Loucy (cell line): ENCODE results near the gene MRPS27.

ENCODE experiments used
- H2AFZ ChIP-seq: fragments of 200-600 bp; sonication (generic); 2 replicates; pipeline ENCODE4 v1.6.0; 2016; ENCODE audit warnings: antibody characterized with exemption, mild to moderate bottlenecking, low read length, moderate library complexity
- H3F3A ChIP-seq: fragments of 200-600 bp; 2 replicates; pipeline ENCODE4 v1.6.0; 2016; ENCODE audit warnings: antibody characterized with exemption, low read depth, mild to moderate bottlenecking
- H3K27me3 ChIP-seq: fragments of 200-600 bp; sonication (generic); 2 replicates; pipeline ENCODE4 v1.6.1; 2014; ENCODE audit warnings: low read length, mild to moderate bottlenecking; ENCODE audit not compliant: insufficient read depth, poor library complexity, severe bottlenecking
- H3K36me3 ChIP-seq: fragments of 200-600 bp; sonication (generic); 2 replicates; pipeline ENCODE4 v1.6.1; 2016; ENCODE audit warnings: low read length; ENCODE audit not compliant: insufficient read depth
- H3K4me1 ChIP-seq: fragments of 200-600 bp; sonication (generic); 2 replicates; pipeline ENCODE4 v1.5.1; 2014; ENCODE audit warnings: low read length, mild to moderate bottlenecking; ENCODE audit not compliant: insufficient read depth, poor library complexity, severe bottlenecking
- H3K4me2 ChIP-seq: fragments of 200-600 bp; sonication (generic); 2 replicates; pipeline ENCODE4 v1.6.0; 2014; ENCODE audit warnings: antibody characterized with exemption, low read length, low read depth, mild to moderate bottlenecking; ENCODE audit not compliant: poor library complexity, severe bottlenecking
- H3K4me3 ChIP-seq: fragments of 200-600 bp; sonication (generic); 2 replicates; pipeline ENCODE4 v1.5.1; 2014; ENCODE audit warnings: low read length, mild to moderate bottlenecking, mixed read lengths; ENCODE audit not compliant: poor library complexity, severe bottlenecking
- H3K79me2 ChIP-seq: fragments of 200-600 bp; sonication (generic); 2 replicates; pipeline ENCODE4 v1.6.1; 2014; ENCODE audit warnings: low read length; ENCODE audit not compliant: insufficient read depth
- H3K9ac ChIP-seq: fragments of 200-600 bp; sonication (generic); 2 replicates; pipeline ENCODE4 v1.6.0; 2014; ENCODE audit warnings: mild to moderate bottlenecking, low read depth, low read length, moderate library complexity; ENCODE audit not compliant: poor library complexity, severe bottlenecking
- H3K9me2 ChIP-seq: fragments of 200-600 bp; sonication (generic); replicated peaks from 2 replicates; pipeline ENCODE4 v1.6.1; 2016; ENCODE audit warnings: low read depth, low read length, mixed read lengths
- H3K9me3 ChIP-seq: fragments of 200-600 bp; sonication (generic); 2 replicates; pipeline ENCODE4 v1.6.1; 2014; ENCODE audit warnings: mild to moderate bottlenecking, antibody characterized with exemption, low read length, low read depth; ENCODE audit not compliant: insufficient read depth
- H4K20me1 ChIP-seq: fragments of 200-600 bp; sonication (generic); 2 replicates; pipeline ENCODE4 v1.6.0; 2014; ENCODE audit warnings: antibody characterized with exemption, low read length, mild to moderate bottlenecking; ENCODE audit not compliant: insufficient read depth, poor library complexity, severe bottlenecking
- EZH2phosphoT487 ChIP-seq: fragments of 200-600 bp; IDR thresholded peaks from 2 replicates; pipeline ENCODE4 v1.6.1; 2018; ENCODE audit warnings: antibody characterized with exemption, mild to moderate bottlenecking, moderate library complexity, borderline replicate concordance
- TF ChIP-seq, protein P1 (sequence below): fragments of 200-600 bp; sonication (generic); conservative IDR thresholded peaks from 2 replicates; pipeline ENCODE4 v1.5.1; 2014; ENCODE audit warnings: mild to moderate bottlenecking, antibody characterized with exemption, low read length

The MRPS27 gene

DNA sequence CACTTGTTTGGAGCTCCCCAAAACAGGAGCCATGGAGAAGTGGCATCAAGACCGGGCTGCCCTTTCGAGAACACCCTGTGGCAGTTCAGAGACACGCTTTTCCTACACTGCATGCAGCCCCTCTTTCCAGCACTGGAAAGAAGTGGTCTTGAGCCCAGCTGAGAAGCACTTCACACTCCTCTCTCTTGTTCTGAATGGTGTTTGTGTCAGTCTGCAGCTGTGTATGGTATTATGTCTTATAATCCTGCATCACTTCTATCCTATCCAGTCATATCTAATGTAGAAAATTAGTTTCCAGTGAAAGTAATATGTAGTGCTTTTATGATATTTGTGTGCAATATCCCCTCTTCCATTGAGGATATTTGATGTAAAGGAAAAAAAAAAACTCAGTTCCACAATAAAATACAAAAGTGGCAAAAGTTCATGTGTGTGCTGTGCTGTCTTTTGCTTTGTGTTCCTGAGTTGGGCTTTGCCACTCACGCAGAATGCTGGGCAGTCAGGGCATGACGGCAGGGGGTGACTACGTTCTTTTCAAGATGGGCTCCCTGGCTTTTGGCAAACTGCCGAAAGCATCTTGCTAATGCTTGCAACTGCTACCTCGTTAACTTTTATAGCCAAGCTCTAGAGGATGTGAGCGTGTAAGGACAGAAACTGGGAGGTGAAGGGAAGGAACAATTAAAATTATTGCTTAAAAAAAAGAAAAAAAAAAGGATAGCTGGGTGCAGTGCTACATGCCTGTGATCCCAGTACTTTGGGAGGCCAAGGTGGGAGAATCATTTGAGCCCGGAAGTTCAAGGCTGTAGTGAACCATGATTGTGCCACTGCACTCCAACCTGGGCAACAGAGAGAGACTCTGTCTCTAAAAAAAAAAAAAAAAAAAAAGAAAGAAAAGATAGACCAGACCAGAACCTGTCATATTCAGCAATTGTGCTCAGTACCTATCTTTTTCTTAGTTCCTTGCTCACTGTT is 110.6 kb downstream of the MRPS27 start:
- Histone ChIP-seq H3K4me2 (peak overlapping the region; percentile 59), H3K36me3 (no peaks in the 10 kb centered on the region), H3K4me1 (peaks cover 23% of the 10 kb centered on the region), H3K9ac (peak overlapping the region; percentile 45), H3K4me3 (peak overlapping the region; percentile 43), H4K20me1 (no peaks in the 10 kb centered on the region), H3K9me3 (no peaks in the 10 kb centered on the region), H3F3A (no peaks in the 10 kb centered on the region), H3K79me2 (no peaks in the 10 kb centered on the region), H2AFZ (peak overlapping the region; percentile 65), H3K27me3 (no peaks in the 10 kb centered on the region), H3K9me2 (no peaks in the 10 kb centered on the region)
- no peak for TF ChIP-seq EZH2phosphoT487
- TF ChIP-seq, protein P1, sequence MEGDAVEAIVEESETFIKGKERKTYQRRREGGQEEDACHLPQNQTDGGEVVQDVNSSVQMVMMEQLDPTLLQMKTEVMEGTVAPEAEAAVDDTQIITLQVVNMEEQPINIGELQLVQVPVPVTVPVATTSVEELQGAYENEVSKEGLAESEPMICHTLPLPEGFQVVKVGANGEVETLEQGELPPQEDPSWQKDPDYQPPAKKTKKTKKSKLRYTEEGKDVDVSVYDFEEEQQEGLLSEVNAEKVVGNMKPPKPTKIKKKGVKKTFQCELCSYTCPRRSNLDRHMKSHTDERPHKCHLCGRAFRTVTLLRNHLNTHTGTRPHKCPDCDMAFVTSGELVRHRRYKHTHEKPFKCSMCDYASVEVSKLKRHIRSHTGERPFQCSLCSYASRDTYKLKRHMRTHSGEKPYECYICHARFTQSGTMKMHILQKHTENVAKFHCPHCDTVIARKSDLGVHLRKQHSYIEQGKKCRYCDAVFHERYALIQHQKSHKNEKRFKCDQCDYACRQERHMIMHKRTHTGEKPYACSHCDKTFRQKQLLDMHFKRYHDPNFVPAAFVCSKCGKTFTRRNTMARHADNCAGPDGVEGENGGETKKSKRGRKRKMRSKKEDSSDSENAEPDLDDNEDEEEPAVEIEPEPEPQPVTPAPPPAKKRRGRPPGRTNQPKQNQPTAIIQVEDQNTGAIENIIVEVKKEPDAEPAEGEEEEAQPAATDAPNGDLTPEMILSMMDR = peak; percentile 57

DNA sequence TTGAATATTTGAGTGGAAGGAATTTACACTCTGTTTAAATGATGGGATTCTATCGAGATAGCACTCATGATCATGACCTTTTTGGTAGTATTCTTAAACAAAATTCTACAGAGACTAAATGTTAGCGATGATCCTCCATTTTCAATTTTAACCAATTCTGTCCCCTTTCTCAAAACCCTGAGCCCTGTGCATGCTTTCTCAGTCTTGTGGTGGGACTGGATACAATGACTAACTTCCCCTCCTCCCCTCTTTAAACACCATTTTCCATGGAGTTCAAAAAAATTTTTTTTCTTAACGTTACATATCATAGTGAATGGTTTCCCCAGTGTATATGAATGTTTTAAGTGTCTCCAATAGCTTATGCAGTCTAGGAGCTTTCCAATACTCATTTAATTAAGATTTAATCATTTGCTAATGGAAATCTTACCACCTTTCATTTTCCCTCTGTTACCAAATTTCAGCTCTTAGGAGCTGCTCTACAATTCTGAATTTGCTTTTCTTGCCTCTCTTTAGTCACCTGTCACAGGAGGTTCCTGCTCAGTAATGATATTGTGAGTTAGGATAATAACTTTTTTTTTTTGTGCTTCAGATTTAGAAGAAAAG is 111.6 kb downstream of the MRPS27 start:
- no peaks in the 10 kb centered on the region for H3K79me2 ChIP-seq
- TF ChIP-seq, protein P1 = no peak
- no peak overlapping the region for H3K4me2 ChIP-seq
- H3K9me3 ChIP-seq = no peaks in the 10 kb centered on the region
- no peaks in the 10 kb centered on the region for H3F3A ChIP-seq
- H3K27me3 ChIP-seq = no peaks in the 10 kb centered on the region
- no peaks in the 10 kb centered on the region for H4K20me1 ChIP-seq
- H3K4me1 ChIP-seq = peaks cover 23% of the 10 kb centered on the region
- H3K9ac ChIP-seq = no peak overlapping the region
- no peaks in the 10 kb centered on the region for H3K36me3 ChIP-seq
- H2AFZ ChIP-seq = peak overlapping the region; percentile 65; the same call in 1 of the 2 replicates
- H3K9me2 ChIP-seq = no peaks in the 10 kb centered on the region
- no peak overlapping the region for H3K4me3 ChIP-seq

DNA sequence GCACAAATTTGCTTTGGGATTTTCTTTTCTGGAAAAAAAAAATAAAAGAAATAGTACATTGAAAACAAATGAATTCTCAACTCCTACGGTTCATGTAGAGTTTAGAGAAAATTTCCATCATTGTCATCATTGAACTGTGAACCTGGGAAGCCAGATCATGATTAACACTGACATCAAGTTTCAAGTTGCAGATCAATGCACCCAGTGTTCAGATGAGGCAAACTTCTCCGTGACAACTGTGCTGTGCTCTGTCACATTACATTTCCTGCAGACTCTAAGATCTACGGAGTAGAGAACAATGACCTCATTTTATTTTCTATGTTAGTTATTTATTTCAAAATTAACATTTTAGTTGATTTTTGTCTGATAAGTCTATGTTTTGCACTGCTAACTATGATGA is 113.0 kb downstream of the MRPS27 start:
- Histone ChIP-seq H4K20me1 (no peaks in the 10 kb centered on the region), H3K4me3 (no peak overlapping the region), H3K9me2 (no peaks in the 10 kb centered on the region), H3K79me2 (no peaks in the 10 kb centered on the region), H3K9me3 (no peaks in the 10 kb centered on the region), H2AFZ (no peak overlapping the region), H3K4me2 (no peak overlapping the region), H3K36me3 (no peaks in the 10 kb centered on the region), H3K4me1 (peaks cover 23% of the 10 kb centered on the region), H3K27me3 (no peaks in the 10 kb centered on the region), H3K9ac (no peak overlapping the region), H3F3A (no peaks in the 10 kb centered on the region)
- TF ChIP-seq EZH2phosphoT487 = no peak
- TF ChIP-seq, protein P1 = no peak
